Measurements from ENCODE around the gene PQBP1.

The PQBP1 gene

DNA sequence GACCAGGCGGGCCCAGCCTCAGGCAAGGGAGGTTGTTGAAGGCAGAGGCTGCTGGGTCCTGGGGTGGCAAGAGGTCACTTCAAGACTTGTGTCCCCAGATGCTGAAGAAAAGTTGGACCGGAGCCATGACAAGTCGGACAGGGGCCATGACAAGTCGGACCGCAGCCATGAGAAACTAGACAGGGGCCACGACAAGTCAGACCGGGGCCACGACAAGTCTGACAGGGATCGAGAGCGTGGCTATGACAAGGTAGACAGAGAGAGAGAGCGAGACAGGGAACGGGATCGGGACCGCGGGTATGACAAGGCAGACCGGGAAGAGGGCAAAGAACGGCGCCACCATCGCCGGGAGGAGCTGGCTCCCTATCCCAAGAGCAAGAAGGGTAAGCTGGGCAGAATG is 4.4 kb downstream of the PQBP1 start:
- DNase-seq, result no peak

DNA sequence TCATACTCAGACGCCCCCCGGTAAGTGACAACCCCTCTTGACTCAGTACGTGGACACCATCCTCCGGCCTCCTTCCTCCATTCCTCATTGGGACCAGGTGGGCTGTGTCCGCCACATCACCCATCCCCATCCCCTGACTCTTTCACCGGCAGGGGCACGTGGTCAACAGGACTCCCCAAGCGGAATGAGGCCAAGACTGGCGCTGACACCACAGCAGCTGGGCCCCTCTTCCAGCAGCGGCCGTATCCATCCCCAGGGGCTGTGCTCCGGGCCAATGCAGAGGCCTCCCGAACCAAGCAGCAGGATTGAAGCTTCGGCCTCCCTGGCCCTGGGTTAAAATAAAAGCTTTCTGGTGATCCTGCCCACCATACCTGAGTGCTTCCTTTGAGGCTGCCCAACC is 5.0 kb downstream of the PQBP1 start:
- DNase-seq, result no peak

GRCh38 chrX:48903290-48903689 is 5.6 kb downstream of the PQBP1 start:
- DNase-seq, result no peak

- no peak for DNase-seq
Measured at GRCh38 chrX:48904180-48904579, 6.5 kb downstream of the PQBP1 start.

- DNase-seq, result no peak
Measured at GRCh38 chrX:48904626-48905025, 6.9 kb downstream of the PQBP1 start.

DNA sequence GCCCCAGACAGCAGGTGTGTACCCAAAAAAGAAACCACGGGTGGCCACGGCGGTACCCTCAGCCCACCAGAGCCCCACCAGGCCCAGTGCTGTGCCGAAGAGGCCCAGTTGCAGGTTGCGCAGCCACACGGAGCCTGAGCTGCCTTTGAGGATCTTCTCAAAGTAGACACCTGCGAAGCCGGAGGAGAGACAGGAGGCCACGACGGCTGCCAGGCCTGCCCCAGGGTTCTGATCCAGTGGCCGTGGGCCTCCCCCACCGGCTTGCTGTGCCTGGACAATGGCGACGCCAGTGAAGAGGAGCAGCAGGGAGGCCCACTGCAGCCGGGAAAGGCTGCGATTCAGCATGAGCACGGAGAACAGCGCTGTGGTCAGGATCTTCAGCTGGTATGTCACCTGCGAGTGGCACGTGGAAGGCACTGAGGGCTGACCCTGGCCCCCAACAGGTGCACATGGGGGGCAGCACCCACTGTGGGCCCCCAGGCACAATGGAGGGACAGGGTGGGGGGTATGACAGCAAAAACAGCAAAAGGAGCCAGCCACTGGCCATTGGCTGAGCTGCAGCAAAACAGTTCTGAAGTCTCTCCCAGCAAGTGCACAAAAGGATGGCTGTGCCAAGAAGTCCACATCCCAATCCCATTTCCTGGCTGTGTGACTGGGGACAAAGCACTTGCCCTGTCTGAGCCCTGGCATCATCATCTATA is 7.5 kb downstream of the PQBP1 start:
- DNase-seq, result no peak

GRCh38 chrX:48908600-48908999 is 10.9 kb downstream of the PQBP1 start:
- DNase-seq, result no peak

DNA sequence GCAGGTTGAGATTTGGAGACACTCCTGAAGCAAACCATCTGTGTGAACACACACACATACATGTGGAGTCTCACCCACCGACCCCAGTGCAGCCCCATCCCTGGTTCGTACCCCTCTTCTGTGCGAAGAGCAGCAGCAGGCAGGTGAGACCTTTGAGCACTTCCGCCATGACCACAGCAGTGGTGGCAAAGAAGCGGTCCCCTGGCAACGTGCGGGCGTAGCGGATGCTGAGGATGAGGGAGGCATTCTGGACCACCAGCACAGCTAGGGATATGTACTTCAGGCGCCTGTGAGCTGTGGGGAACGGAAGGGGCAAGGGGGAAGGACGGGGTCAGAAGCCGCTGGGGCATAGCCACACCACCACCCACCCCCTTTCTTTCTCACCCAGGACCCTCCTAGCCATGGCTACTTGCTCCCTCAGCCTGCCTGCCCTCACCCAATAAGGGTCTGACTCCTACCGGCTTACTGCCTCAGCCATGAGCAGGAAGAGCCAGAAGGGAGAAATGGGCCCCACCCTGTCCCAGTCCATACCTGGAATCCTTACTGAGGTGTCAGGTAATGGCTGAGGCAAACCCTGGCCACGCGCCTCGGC is 12.1 kb downstream of the PQBP1 start:
- no peak for DNase-seq

DNA sequence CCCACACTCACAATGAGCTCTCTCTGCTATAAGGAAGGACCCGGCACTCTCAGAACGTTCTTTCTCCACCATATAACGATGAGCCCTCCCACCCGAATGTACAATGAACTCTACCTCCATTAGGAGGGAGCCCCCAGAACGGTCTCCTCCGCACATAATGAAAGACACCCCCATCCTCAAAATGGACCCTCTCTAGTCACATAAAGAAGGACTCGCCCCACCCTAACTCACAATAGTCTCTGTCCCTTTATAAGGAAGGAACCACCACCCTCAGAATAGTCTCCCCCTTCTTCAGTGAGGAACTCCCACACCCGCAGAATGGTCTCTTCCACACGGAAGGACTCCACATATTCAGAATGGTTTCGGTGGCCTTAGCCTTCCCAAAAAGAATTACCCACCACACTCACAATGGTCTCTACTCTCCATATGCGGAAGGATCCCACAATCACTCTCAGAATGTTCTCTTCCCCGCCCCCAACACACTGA is 13.2 kb downstream of the PQBP1 start:
- DNase-seq, result peak; percentile 37

DNA sequence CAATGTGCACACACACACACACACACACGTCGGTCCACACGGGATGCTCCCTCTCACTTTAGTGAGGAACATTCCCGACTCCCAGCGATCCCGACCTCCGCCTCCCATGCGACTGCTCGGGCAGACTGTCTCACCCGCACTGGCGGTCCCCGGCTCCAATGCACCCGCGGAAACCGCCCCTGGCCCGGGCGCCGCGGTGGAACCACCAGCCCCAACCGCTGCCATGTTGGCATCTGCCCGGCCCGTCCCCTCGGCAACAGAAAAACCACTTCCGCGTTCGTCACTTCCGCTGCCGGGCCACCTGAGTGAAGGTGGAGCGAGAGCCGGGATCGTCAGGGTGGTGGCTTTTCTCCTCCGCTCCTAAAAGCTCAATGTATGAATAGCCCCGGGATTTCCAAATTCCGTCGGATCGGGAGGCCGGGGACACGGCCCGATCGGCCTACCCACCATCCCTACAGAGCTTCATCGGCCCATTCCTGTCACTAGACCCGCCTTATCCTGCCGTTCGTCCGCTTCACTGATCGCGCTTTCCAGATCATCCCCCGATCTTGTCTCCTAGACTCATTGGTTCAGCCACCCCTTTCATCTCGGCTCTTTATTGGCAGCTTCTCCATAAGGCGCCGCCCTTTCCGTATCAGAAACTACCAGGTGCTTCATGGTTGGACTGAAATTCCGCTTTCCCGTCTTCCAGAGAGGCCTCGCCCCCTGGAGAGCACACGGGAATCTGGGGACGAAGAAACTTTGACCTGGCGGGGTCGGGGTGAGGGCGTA is 13.9 kb downstream of the PQBP1 start, which contains the start of gene SLC35A2:
Gene SLC35A2, minus strand, starts transcription at position 235 of the 771 bp plus-strand sequence. Its CDS starts 10 bp downstream, at position 225.
- DNase-seq, result peak; percentile 67

- no peak for DNase-seq
Measured at GRCh38 chrX:48913605-48914366, 16.1 kb downstream of the PQBP1 start.

DNA sequence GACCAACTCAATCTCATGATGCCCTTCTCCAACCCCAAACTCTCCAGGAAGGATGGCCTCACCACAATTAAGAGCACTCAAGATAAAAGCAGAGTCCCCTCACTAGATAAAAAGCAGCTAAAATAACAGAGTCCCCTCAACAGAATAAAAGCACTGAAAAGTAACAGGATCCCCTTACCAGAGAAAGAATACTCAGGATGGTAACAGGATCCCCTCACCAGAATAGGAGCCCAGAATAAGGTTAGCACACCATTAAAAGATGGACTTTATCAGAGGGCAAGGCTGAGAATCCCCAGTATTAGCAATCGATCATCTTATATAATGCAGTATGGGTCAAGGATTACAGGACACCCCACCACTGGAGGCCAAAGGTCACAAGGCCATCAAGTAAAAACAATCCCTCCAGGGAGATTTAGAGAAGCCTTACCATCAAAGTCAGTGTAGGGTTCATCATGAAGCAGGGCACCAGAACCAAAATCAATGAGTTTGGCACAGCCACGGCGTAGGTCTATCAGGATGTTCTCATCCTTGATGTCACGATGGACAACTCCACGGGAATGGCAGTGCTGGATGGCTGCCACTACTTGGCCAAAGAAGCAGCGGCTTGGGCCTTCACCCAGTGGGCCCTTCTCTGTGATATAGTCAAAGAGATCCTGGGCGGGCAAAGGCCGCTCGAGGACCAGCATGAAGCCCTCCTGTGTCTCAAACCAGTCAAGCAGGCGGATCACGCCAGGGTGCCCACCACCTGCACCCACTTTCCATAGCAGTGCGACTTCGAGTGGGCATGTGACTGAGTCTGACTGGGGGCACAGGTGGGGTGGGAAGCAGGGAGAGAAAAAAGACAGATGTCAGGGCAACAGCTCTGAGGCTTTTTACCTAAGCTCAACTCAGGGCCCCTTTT is 17.1 kb downstream of the PQBP1 start:
- DNase-seq, result no peak

GRCh38 chrX:48917139-48918001 is 19.6 kb downstream of the PQBP1 start:
- DNase-seq, result peak; percentile 86

- no peak for DNase-seq
Measured at GRCh38 chrX:48918301-48918642, 20.5 kb downstream of the PQBP1 start.

GRCh38 chrX:48918643-48919340 is 21.1 kb downstream of the PQBP1 start, which contains the start of gene PIM2:
Gene PIM2, minus strand, starts transcription at chrX:48919024. Its CDS starts 190 bp downstream, at chrX:48918834.
- peak; percentile 76 for DNase-seq

DNA sequence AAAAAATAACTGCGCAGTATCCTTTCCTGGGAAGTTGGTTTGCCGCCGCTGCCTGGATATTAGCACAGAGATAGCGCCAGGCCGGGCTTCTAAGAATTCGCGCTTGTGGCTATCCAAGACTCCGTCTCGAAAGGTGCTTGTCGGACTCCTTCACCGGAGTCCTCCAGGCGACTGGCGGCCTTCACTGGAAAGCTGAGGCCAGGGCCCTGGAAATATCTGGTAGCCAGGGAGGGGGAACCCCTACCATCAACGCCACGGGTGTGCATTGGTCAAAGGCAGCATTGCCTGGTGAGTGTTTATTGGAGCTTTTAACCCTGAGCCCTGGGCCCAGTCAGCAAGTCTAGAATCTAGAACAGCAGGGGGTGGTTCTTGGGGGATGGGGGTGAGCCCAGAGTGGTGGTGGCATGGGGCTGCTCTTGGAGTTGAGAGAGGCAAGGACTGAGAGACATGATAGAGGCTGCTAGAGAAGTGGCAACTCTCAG is 21.7 kb downstream of the PQBP1 start:
- DNase-seq, result no peak

DNA sequence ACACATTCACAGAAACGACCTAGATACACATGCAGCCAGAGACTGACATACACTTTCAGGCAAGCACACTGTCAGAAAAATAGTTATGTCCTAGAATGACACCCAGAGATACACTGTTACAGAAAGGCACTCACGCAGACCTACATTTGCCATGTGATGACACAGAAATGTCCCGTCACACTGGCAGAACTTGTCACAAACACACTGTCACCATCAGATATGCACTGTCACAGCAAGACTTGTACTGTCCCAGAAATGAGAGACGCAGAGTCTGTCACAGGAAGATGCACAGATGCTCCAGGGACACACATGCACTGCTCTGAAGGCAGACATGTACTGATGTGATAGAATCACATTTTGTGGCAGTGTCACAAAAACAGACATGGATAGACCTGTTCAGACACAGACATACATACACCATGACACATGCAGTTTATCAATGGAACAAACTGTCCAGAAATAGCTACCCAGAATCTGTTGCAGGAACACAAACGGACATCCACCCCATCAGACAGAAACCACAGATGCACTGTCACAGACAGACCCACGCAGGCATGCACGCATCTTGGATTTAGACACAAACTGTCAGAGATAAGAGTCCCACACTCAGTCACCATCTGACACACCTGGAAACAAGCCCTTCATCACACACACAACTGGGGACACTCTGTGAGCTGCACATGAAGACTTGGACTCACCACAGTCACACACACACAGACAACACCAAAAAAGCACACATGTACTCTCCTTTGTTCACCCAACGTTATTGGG is 22.4 kb downstream of the PQBP1 start:
- DNase-seq, result no peak

- DNase-seq, result no peak
Measured at GRCh38 chrX:48920718-48921104, 23.0 kb downstream of the PQBP1 start.

DNA sequence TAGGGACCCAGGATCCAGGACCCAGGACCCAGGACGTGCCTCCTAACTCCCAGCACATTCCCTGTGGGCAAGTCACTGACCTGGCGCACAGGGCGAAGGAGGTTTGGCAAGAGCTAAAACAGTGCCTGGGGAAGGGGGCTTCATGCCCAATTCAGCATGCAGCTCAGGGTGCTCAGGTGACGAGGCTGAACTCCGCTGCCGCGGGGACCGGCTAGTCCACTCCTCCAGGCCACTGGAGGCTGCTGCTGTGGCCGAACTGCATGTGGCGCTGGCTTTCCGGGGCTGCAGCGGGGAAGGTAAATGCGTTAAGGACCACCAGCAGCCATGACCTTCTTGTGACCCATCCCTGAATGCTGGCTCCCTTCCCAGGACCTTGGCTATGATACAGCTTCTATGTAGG is 26.0 kb downstream of the PQBP1 start:
- no peak for DNase-seq
